ENCODE measurements around the gene SRPX2. TPM values are rescaled to one million over a fixed set of nuclear protein-coding genes. Genes with fewer than 3 reads are reported as not detected.

The SRPX2 gene
- total and polyA plus RNA-seq, 12 donors, result 9.0 to 73.3 (median 17.9) TPM

DNA sequence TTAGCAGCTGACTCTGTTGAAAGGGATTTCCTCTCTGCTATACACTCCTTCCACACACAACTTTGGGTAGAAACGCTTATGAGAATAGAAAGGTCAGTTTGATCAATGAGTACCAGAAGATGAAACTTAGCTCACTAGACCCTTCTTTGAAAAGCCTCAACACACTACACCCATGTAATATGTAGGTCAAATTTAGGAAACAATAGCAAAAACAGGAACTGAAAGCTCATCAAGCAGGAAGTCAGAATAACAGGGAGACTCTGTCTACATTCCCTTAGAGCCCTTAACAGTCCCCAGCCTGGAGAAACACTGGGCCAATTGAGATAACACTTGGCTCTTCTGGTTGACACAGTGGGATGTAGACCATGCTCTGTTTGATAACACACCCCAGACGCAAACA lies 30.7 kb downstream of the SRPX2 start:
- no peaks in the 10 kb centered on the region for H3K36me3 ChIP-seq (replicated peaks in 1 of 2)

GRCh38 chrX:100677611-100678181 lies 33.7 kb downstream of the SRPX2 start:
- Histone ChIP-seq H3K36me3 (replicated peaks in 1 of 2) (no peaks in the 10 kb centered on the region), H3K27ac (no peak overlapping the region), H3K4me3 (no peak overlapping the region), H3K9me3 (replicated peaks in 1 of 3) (no peaks in the 10 kb centered on the region), H3K27me3 (peaks cover 6% of the 10 kb centered on the region), H3K4me1 (replicated peaks in 1 of 2) (no peaks in the 10 kb centered on the region)
- DNase-seq, result no peak
- 61 to 72% (median 62%) methylated on average over 5 of the region's 5 CpGs for WGBS, 4 donors
- TF ChIP-seq, protein P1, sequence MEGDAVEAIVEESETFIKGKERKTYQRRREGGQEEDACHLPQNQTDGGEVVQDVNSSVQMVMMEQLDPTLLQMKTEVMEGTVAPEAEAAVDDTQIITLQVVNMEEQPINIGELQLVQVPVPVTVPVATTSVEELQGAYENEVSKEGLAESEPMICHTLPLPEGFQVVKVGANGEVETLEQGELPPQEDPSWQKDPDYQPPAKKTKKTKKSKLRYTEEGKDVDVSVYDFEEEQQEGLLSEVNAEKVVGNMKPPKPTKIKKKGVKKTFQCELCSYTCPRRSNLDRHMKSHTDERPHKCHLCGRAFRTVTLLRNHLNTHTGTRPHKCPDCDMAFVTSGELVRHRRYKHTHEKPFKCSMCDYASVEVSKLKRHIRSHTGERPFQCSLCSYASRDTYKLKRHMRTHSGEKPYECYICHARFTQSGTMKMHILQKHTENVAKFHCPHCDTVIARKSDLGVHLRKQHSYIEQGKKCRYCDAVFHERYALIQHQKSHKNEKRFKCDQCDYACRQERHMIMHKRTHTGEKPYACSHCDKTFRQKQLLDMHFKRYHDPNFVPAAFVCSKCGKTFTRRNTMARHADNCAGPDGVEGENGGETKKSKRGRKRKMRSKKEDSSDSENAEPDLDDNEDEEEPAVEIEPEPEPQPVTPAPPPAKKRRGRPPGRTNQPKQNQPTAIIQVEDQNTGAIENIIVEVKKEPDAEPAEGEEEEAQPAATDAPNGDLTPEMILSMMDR (IDR thresholded peaks at IDR 0.05), result no peak
- no peak for TF ChIP-seq POLR2A (IDR thresholded peaks at IDR 0.05)
- intact Hi-C loops (cut with DNase I), result no loop called here

More for the DNA sequence above, 30.7 kb downstream of the SRPX2 start:
- WGBS, 4 donors, result 40 to 60% (median 48%) methylated on average over 2 of the region's 2 CpGs
- no peaks in the 10 kb centered on the region for H3K9me3 ChIP-seq (replicated peaks in 1 of 3)
- TF ChIP-seq, protein P1 (IDR thresholded peaks at IDR 0.05), result no peak
- no peak for TF ChIP-seq POLR2A (IDR thresholded peaks at IDR 0.05)
- intact Hi-C loops (cut with DNase I), result no loop called here
- H3K27ac ChIP-seq, result no peak overlapping the region
- no peak for DNase-seq
- no peak overlapping the region for H3K4me3 ChIP-seq
- peaks cover 8% of the 10 kb centered on the region for H3K27me3 ChIP-seq
- H3K4me1 ChIP-seq (replicated peaks in 1 of 2), result no peaks in the 10 kb centered on the region

DNA sequence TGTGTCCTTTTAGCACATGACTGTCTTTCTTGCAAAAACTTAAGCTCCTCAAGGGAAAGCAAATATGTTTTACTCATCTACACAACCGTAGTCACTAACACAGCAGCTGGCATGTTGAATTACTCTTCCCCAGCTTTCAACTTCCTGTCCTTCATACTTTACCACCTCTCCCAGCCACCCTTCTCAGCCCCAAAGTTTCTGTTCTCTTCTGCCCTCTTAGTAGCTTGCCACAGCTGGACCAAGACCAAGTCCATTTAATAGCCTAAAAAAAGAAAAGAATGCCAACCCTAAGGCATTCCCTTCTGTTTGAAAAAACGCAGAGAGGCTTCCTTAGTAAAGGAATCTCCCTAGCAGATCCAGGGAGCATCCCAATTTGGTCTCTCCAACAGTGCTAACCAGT lies 36.8 kb downstream of the SRPX2 start:
- TF ChIP-seq, protein P1 (IDR thresholded peaks at IDR 0.05), result no peak
- TF ChIP-seq POLR2A (IDR thresholded peaks at IDR 0.05), result no peak
- Histone ChIP-seq H3K4me1 (replicated peaks in 1 of 2) (no peaks in the 10 kb centered on the region), H3K27me3 (peaks cover 6% of the 10 kb centered on the region), H3K4me3 (no peak overlapping the region), H3K9me3 (replicated peaks in 1 of 3) (no peaks in the 10 kb centered on the region), H3K36me3 (replicated peaks in 1 of 2) (no peaks in the 10 kb centered on the region), H3K27ac (no peak overlapping the region)
- intact Hi-C loops (cut with DNase I), result loop anchor here in 1 of 2 donors (10.0 kb wide), 1 partner anchor 84 kb away; no protein-coding TSS in a partner anchor
- WGBS, 4 donors, result 41 to 52% (median 48%) methylated on average over 2 of the region's 2 CpGs
- no peak for DNase-seq

- Histone ChIP-seq H3K27ac (no peak overlapping the region), H3K4me1 (replicated peaks in 1 of 2) (no peaks in the 10 kb centered on the region), H3K9me3 (replicated peaks in 1 of 3) (no peaks in the 10 kb centered on the region), H3K36me3 (replicated peaks in 1 of 2) (no peaks in the 10 kb centered on the region), H3K4me3 (no peak overlapping the region), H3K27me3 (peaks cover 6% of the 10 kb centered on the region)
- intact Hi-C loops (cut with DNase I), result loop anchor here in 1 of 2 donors (10.0 kb wide), 1 partner anchor 83 kb away; no protein-coding TSS in a partner anchor
- WGBS, 4 donors, result 47 to 89% (median 67%) methylated on average over 3 of the region's 3 CpGs
- no peak for DNase-seq
- TF ChIP-seq POLR2A (IDR thresholded peaks at IDR 0.05), result no peak
- TF ChIP-seq, protein P1 (IDR thresholded peaks at IDR 0.05), result no peak
These were observed 37.6 kb downstream of the SRPX2 start for GRCh38 chrX:100681599-100681998.
